ENCODE results near the gene GRPEL1. TPM values are rescaled to one million over a fixed set of nuclear protein-coding genes. Genes with fewer than 3 reads are reported as not detected.

The GRPEL1 gene
- total RNA-seq, 1 donor from 2014 or later, result 19.7 TPM

- peaks cover 19% of the 10 kb centered on the region for H3K36me3 Mint-ChIP-seq (ENCODE audit: unreplicated experiment)
- no peak overlapping the region for H3K4me3 Mint-ChIP-seq (ENCODE audit: unreplicated experiment)
- no peak overlapping the region for H3K27ac Mint-ChIP-seq (ENCODE audit: unreplicated experiment)
- no peak for DNase-seq (ENCODE audit: extremely low spot score, unreplicated experiment)
- H3K4me1 Mint-ChIP-seq (ENCODE audit: unreplicated experiment), result peaks cover 12% of the 10 kb centered on the region
- no peaks in the 10 kb centered on the region for H3K27me3 Mint-ChIP-seq (ENCODE audit: unreplicated experiment)
- no peak for TF ChIP-seq CTCF (IDR thresholded peaks at IDR 0.05)
- H3K9me3 Mint-ChIP-seq (ENCODE audit: unreplicated experiment), result no peaks in the 10 kb centered on the region
Observed at GRCh38 chr4:7051144-7051495, 16.7 kb downstream of the GRPEL1 start.

GRCh38 chr4:7050481-7051143, 17.3 kb downstream of the GRPEL1 start:
- Mint-ChIP-seq H3K36me3 (ENCODE audit: unreplicated experiment) (peaks cover 14% of the 10 kb centered on the region), H3K4me3 (ENCODE audit: unreplicated experiment) (no peak overlapping the region), H3K27me3 (ENCODE audit: unreplicated experiment) (no peaks in the 10 kb centered on the region), H3K9me3 (ENCODE audit: unreplicated experiment) (no peaks in the 10 kb centered on the region), H3K27ac (ENCODE audit: unreplicated experiment) (no peak overlapping the region), H3K4me1 (ENCODE audit: unreplicated experiment) (peaks cover 16% of the 10 kb centered on the region)
- no peak for DNase-seq (ENCODE audit: extremely low spot score, unreplicated experiment)
- TF ChIP-seq CTCF (IDR thresholded peaks at IDR 0.05), result no peak

- Mint-ChIP-seq H3K4me1 (ENCODE audit: unreplicated experiment) (peaks cover 24% of the 10 kb centered on the region), H3K27me3 (ENCODE audit: unreplicated experiment) (no peaks in the 10 kb centered on the region), H3K4me3 (ENCODE audit: unreplicated experiment) (no peak overlapping the region), H3K9me3 (ENCODE audit: unreplicated experiment) (no peaks in the 10 kb centered on the region), H3K27ac (ENCODE audit: unreplicated experiment) (no peak overlapping the region), H3K36me3 (ENCODE audit: unreplicated experiment) (peaks cover 8% of the 10 kb centered on the region)
- no peak for DNase-seq (ENCODE audit: extremely low spot score, unreplicated experiment)
- no peak for TF ChIP-seq CTCF (IDR thresholded peaks at IDR 0.05)
Observed at GRCh38 chr4:7049739-7050138, 18.1 kb downstream of the GRPEL1 start.

GRCh38 chr4:7049295-7049694, 18.6 kb downstream of the GRPEL1 start:
- Mint-ChIP-seq H3K27me3 (ENCODE audit: unreplicated experiment) (no peaks in the 10 kb centered on the region), H3K4me1 (ENCODE audit: unreplicated experiment) (peaks cover 28% of the 10 kb centered on the region)

GRCh38 chr4:7048642-7049041, 19.2 kb downstream of the GRPEL1 start:
- no peak for DNase-seq (ENCODE audit: extremely low spot score, unreplicated experiment)
- no peaks in the 10 kb centered on the region for H3K36me3 Mint-ChIP-seq (ENCODE audit: unreplicated experiment)
- H3K4me3 Mint-ChIP-seq (ENCODE audit: unreplicated experiment), result no peak overlapping the region
- peaks cover 30% of the 10 kb centered on the region for H3K4me1 Mint-ChIP-seq (ENCODE audit: unreplicated experiment)
- no peak for TF ChIP-seq CTCF (IDR thresholded peaks at IDR 0.05)
- no peaks in the 10 kb centered on the region for H3K9me3 Mint-ChIP-seq (ENCODE audit: unreplicated experiment)
- no peak overlapping the region for H3K27ac Mint-ChIP-seq (ENCODE audit: unreplicated experiment)
- no peaks in the 10 kb centered on the region for H3K27me3 Mint-ChIP-seq (ENCODE audit: unreplicated experiment)

More at GRCh38 chr4:7049295-7049694, 18.6 kb downstream of the GRPEL1 start:
- no peak overlapping the region for H3K4me3 Mint-ChIP-seq (ENCODE audit: unreplicated experiment)
- no peak for TF ChIP-seq CTCF (IDR thresholded peaks at IDR 0.05)
- no peaks in the 10 kb centered on the region for H3K9me3 Mint-ChIP-seq (ENCODE audit: unreplicated experiment)
- H3K27ac Mint-ChIP-seq (ENCODE audit: unreplicated experiment), result no peak overlapping the region
- peaks cover 4% of the 10 kb centered on the region for H3K36me3 Mint-ChIP-seq (ENCODE audit: unreplicated experiment)
- DNase-seq (ENCODE audit: extremely low spot score, unreplicated experiment), result no peak
